ENCODE measurements around the gene OCEL1. TPM values are rescaled to one million over a fixed set of nuclear protein-coding genes. Genes with fewer than 3 reads are reported as not detected.

Gene OCEL1
- total and polyA plus RNA-seq, 2 of the 13 experiments (the other 11 are each of a cell fraction or from before 2014, with no cell fraction given) = 10.6 to 17.2 TPM

DNA sequence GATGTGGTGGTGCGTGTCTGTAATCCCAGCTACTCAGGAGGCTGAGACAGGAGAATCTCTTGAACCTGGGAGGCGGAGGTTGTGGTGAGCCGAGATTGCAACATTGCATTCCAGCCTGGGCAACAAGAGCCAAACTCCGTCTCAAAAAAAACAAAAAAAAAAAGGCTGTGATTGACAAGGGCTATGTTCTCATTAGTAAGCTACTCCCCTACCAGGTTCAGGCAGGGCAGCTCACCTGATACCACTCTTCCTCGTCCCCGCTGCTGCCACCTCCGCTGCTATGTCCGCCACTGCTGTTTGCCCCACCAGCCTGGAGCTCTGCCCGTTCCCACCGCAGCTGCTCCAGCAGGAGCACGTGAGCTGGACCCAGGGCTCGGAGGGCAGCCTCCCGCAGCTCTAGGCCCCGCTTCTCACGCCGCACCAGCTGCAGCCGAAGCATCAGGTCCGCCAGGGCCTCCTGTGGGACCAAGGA is 29.2 kb downstream of the OCEL1 start (continued):
- TF ChIP-seq, protein P1, sequence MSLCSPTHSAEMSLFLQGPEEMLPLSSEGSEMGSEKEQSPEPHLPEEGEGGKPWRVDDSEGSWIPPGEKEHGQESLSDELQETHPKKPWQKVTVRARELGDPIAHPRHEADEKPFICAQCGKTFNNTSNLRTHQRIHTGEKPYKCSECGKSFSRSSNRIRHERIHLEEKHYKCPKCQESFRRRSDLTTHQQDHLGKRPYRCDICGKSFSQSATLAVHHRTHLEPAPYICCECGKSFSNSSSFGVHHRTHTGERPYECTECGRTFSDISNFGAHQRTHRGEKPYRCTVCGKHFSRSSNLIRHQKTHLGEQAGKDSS (CRISPR knock-in tag; IDR thresholded peaks at IDR 0.05; ENCODE audit: borderline replicate concordance, low read depth) = no peak
- TF ChIP-seq GATAD1 (CRISPR knock-in tag; IDR thresholded peaks at IDR 0.05) (no peak), ZNF607 (CRISPR knock-in tag; IDR thresholded peaks at IDR 0.05; ENCODE audit: borderline replicate concordance) (no peak), CHCHD3 (CRISPR knock-in tag; IDR thresholded peaks at IDR 0.05) (no peak), SRSF9 (IDR thresholded peaks at IDR 0.05; ENCODE audit: borderline replicate concordance, insufficient read depth, low read depth, low read length, poor library complexity, severe bottlenecking) (no peak), HMG20B (CRISPR knock-in tag; conservative IDR thresholded peaks at IDR 0.05) (no peak; the same call in 1 of the 2 replicates), IRF2 (CRISPR knock-in tag; IDR thresholded peaks at IDR 0.05) (peak; percentile 19; the same call in 1 of the 2 replicates), POLR2AphosphoS5 (IDR thresholded peaks at IDR 0.05; ENCODE audit: low read depth, low read length) (no peak), KDM4B (CRISPR knock-in tag; IDR thresholded peaks at IDR 0.05) (no peak), MTA1 (CRISPR knock-in tag; IDR thresholded peaks at IDR 0.05; ENCODE audit: borderline replicate concordance) (peak; percentile 43; the same call in 1 of the 2 replicates), FOXO1 (CRISPR knock-in tag; IDR thresholded peaks at IDR 0.05) (no peak; the same call in 1 of the 2 replicates), AKAP8 (CRISPR knock-in tag; IDR thresholded peaks at IDR 0.05) (no peak), ZNF367 (CRISPR knock-in tag; IDR thresholded peaks at IDR 0.05; ENCODE audit: borderline replicate concordance) (no peak), ETV5 (CRISPR knock-in tag; IDR thresholded peaks at IDR 0.05; ENCODE audit: borderline replicate concordance) (no peak), ARNT2 (CRISPR knock-in tag; IDR thresholded peaks at IDR 0.05; ENCODE audit: low read depth) (no peak), SMAD1 (CRISPR knock-in tag; IDR thresholded peaks at IDR 0.05; ENCODE audit: borderline replicate concordance, low read depth) (no peak), TSC22D2 (CRISPR knock-in tag; IDR thresholded peaks at IDR 0.05; ENCODE audit: borderline replicate concordance) (no peak), SRSF4 (IDR thresholded peaks at IDR 0.05; ENCODE audit: low read depth, low read length, poor library complexity, severe bottlenecking) (no peak), ZNF138 (CRISPR knock-in tag; IDR thresholded peaks at IDR 0.05; ENCODE audit: low read depth) (0 out of 2 replicates have a peak, but pooled peaks have one; percentile 43), ZNF672 (CRISPR knock-in tag; IDR thresholded peaks at IDR 0.05) (no peak), KDM2A (CRISPR knock-in tag; IDR thresholded peaks at IDR 0.05; ENCODE audit: borderline replicate concordance, low read depth) (0 out of 2 replicates have a peak, but pooled peaks have one; percentile 40), RBAK (CRISPR knock-in tag; IDR thresholded peaks at IDR 0.05) (no peak), FOXP1 (IDR thresholded peaks at IDR 0.05) (0 out of 2 replicates have a peak, but pooled peaks have one; percentile 8), FOXP1 (CRISPR knock-in tag; IDR thresholded peaks at IDR 0.05) (peak; percentile 20; the same call in 1 of the 2 replicates), CREM (IDR thresholded peaks at IDR 0.05) (no peak), CREM (CRISPR knock-in tag; IDR thresholded peaks at IDR 0.05) (no peak)
- TF ChIP-seq, protein P2, sequence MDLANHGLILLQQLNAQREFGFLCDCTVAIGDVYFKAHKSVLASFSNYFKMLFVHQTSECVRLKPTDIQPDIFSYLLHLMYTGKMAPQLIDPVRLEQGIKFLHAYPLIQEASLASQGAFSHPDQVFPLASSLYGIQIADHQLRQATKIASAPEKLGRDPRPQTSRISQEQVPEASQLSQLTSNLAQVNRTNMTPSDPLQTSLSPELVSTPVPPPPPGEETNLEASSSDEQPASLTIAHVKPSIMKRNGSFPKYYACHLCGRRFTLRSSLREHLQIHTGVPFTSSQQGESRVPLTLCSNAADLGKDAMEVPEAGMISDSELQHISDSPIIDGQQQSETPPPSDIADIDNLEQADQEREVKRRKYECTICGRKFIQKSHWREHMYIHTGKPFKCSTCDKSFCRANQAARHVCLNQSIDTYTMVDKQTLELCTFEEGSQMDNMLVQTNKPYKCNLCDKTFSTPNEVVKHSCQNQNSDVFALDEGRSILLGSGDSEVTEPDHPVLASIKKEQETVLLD (CRISPR knock-in tag; IDR thresholded peaks at IDR 0.05; ENCODE audit: low read depth) = no peak
- TF ChIP-seq, protein P3, sequence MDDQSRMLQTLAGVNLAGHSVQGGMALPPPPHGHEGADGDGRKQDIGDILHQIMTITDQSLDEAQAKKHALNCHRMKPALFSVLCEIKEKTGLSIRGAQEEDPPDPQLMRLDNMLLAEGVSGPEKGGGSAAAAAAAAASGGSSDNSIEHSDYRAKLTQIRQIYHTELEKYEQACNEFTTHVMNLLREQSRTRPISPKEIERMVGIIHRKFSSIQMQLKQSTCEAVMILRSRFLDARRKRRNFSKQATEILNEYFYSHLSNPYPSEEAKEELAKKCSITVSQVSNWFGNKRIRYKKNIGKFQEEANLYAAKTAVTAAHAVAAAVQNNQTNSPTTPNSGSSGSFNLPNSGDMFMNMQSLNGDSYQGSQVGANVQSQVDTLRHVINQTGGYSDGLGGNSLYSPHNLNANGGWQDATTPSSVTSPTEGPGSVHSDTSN (CRISPR knock-in tag; IDR thresholded peaks at IDR 0.05; ENCODE audit: borderline replicate concordance) = no peak
- TF ChIP-seq, protein P4, sequence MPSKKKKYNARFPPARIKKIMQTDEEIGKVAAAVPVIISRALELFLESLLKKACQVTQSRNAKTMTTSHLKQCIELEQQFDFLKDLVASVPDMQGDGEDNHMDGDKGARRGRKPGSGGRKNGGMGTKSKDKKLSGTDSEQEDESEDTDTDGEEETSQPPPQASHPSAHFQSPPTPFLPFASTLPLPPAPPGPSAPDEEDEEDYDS (CRISPR knock-in tag; IDR thresholded peaks at IDR 0.05) = no peak

Measured in HepG2 (cell line).